WTC11 (cell line): ENCODE data around the gene HSPA12A.

ENCODE experiments used
- SP1 ChIP-seq: sonication (generic); formaldehyde crosslinking; conservative IDR thresholded peaks from 2 replicates; pipeline ENCODE4 v1.8.1; 2022; ENCODE audit warnings: missing genetic modification reagents
- TF ChIP-seq, protein P1 (sequence below): fragments of 200-600 bp; IDR thresholded peaks from 2 replicates; pipeline ENCODE4 v1.8.0; 2022; ENCODE audit warnings: antibody characterized with exemption
- TF ChIP-seq, protein P2 (sequence below): sonication (generic); formaldehyde crosslinking; IDR thresholded peaks from 2 replicates; pipeline ENCODE4 v1.8.0; 2022; ENCODE audit warnings: mild to moderate bottlenecking, missing genetic modification reagents

DNA sequence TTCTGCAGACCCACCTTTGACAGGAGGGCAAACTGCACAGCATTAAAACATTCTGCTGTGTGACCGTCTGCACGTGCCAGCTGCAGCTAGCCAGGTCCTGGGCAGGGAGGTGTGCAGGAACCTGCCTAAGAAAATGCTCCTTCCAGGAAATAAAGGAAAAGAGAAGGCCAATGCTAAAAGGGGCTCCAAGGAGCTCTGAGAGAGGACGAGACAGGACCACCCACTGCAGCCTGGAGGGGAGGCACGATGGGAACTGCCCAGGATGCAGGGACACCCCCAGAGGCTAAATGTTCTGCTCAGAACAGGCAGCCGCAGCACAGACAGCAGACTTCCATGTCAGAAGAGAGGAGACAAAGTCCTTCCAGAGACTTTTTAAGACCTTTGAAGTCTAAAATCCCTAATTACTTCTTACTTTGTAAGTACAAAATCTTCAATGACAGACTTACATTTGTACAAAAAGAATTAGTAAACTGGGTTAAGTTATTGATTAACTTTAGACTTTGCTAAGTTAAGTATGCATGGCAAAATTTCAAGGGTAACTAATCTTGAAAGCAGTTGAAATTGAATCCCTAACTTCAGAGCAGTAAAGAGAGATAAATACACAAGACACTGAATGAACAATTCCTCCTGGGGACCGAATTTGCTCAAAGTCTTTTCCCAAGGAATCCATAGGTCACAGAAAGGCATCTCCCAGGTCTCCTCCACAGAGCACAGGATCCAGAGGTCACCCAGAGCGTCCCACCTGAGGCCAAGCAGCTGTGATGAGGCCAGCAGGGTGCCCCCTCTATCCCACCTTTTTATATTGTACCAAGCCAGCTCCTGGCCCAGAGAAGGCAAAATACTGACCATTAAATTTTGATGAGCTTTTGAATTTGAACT, 21.5 kb downstream of the HSPA12A start:
- TF ChIP-seq, protein P1, sequence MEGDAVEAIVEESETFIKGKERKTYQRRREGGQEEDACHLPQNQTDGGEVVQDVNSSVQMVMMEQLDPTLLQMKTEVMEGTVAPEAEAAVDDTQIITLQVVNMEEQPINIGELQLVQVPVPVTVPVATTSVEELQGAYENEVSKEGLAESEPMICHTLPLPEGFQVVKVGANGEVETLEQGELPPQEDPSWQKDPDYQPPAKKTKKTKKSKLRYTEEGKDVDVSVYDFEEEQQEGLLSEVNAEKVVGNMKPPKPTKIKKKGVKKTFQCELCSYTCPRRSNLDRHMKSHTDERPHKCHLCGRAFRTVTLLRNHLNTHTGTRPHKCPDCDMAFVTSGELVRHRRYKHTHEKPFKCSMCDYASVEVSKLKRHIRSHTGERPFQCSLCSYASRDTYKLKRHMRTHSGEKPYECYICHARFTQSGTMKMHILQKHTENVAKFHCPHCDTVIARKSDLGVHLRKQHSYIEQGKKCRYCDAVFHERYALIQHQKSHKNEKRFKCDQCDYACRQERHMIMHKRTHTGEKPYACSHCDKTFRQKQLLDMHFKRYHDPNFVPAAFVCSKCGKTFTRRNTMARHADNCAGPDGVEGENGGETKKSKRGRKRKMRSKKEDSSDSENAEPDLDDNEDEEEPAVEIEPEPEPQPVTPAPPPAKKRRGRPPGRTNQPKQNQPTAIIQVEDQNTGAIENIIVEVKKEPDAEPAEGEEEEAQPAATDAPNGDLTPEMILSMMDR: no peak
- no peak for TF ChIP-seq SP1 (CRISPR knock-in tag)
- TF ChIP-seq, protein P2, sequence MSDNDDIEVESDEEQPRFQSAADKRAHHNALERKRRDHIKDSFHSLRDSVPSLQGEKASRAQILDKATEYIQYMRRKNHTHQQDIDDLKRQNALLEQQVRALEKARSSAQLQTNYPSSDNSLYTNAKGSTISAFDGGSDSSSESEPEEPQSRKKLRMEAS (CRISPR knock-in tag): no peak
